Neuronal stem cell (in vitro differentiated cells): Measurements from ENCODE around the gene PLEKHA7.

ENCODE experiments used
- DNase-seq: peaks from one replicate; pipeline ENCODE4 v3.0.0-alpha.2; 2013; ENCODE audit warnings: low spot score
- H2AFZ ChIP-seq: one replicate; pipeline ENCODE4 v1.6.1; 2013; ENCODE audit warnings: mild to moderate bottlenecking, low read length, inconsistent platforms
- H2AK5ac ChIP-seq: 2 replicates; pipeline ENCODE4 v1.6.1; 2013; ENCODE audit warnings: low read depth, mild to moderate bottlenecking, inconsistent platforms, low read length, moderate library complexity, mixed read lengths
- H2BK120ac ChIP-seq: 2 replicates; pipeline ENCODE4 v1.6.1; 2013; ENCODE audit warnings: low read depth, mild to moderate bottlenecking, inconsistent platforms, low read length, moderate library complexity, mixed read lengths
- H2BK12ac ChIP-seq: one replicate; pipeline ENCODE4 v1.6.1; 2013; ENCODE audit warnings: low read length, inconsistent platforms
- H2BK15ac ChIP-seq: 2 replicates; pipeline ENCODE4 v1.6.1; 2013; ENCODE audit warnings: mild to moderate bottlenecking, low read length, inconsistent platforms, mixed read lengths
- H2BK5ac ChIP-seq: one replicate; pipeline ENCODE4 v1.6.1; 2013; ENCODE audit warnings: inconsistent platforms, mild to moderate bottlenecking, low read length, moderate library complexity
- H3K14ac ChIP-seq: one replicate; pipeline ENCODE4 v1.6.1; 2013; ENCODE audit warnings: low read length, inconsistent platforms
- H3K18ac ChIP-seq: 2 replicates; pipeline ENCODE4 v1.6.1; 2013; ENCODE audit warnings: low read length, inconsistent platforms
- H3K23ac ChIP-seq: 2 replicates; pipeline ENCODE4 v1.6.1; 2013; ENCODE audit warnings: low read depth, mild to moderate bottlenecking, mixed read lengths, low read length, inconsistent platforms; ENCODE audit not compliant: poor library complexity
- H3K27ac ChIP-seq: replicated peaks from 3 replicates; pipeline ENCODE4 v1.5.1; 2013; ENCODE audit warnings: low read length, inconsistent platforms
- H3K27me3 ChIP-seq, 3 experiments: 2 replicates each; pipeline ENCODE4 v1.6.1; 2013; ENCODE audit warnings: low read length in 3 of 3, mild to moderate bottlenecking in 2 of 3, inconsistent platforms in 1 of 3, low read depth in 1 of 3, mixed read lengths in 1 of 3, moderate library complexity in 1 of 3; ENCODE audit not compliant: control insufficient read depth in 3 of 3, insufficient read depth in 3 of 3
- H3K36me3 ChIP-seq, 2 donors: replicated peaks in 1 of 2; 2 replicates each; pipeline ENCODE4 v1.6.1; 2013; ENCODE audit warnings: low read length in 2 of 2; ENCODE audit not compliant: control insufficient read depth in 2 of 2, insufficient read depth in 2 of 2
- H3K4ac ChIP-seq: 2 replicates; pipeline ENCODE4 v1.6.1; 2013; ENCODE audit warnings: inconsistent platforms, mild to moderate bottlenecking, low read length, moderate library complexity
- H3K4me1 ChIP-seq, 2 donors: 1 replicate in 1 of 2; 2 replicates in 1 of 2; pipeline ENCODE4 v1.6.1; 2013; ENCODE audit warnings: low read length in 2 of 2, low read depth in 1 of 2; ENCODE audit not compliant: control insufficient read depth in 2 of 2, insufficient read depth in 1 of 2
- H3K4me2 ChIP-seq: one replicate; pipeline ENCODE4 v1.6.1; 2013; ENCODE audit warnings: mild to moderate bottlenecking, low read length, inconsistent platforms; ENCODE audit not compliant: insufficient read depth, poor library complexity, severe bottlenecking
- H3K4me3 ChIP-seq, 2 donors: 2 replicates each; pipeline ENCODE4 v1.5.1; 2013; ENCODE audit warnings: low read length in 2 of 2, mild to moderate bottlenecking in 2 of 2, inconsistent platforms in 1 of 2, moderate library complexity in 1 of 2
- H3K79me1 ChIP-seq: one replicate; pipeline ENCODE4 v1.6.1; 2013; ENCODE audit warnings: low read depth, mild to moderate bottlenecking, inconsistent platforms, low read length, moderate library complexity
- H3K9ac ChIP-seq: one replicate; pipeline ENCODE4 v1.6.1; 2013; ENCODE audit warnings: mild to moderate bottlenecking, low read depth, low read length, inconsistent platforms; ENCODE audit not compliant: poor library complexity
- H3K9me3 ChIP-seq, 2 donors: replicated peaks in 1 of 2; 2 replicates each; pipeline versions ENCODE3 to v1.6.1; 2013; ENCODE audit warnings: low read length in 2 of 2, mild to moderate bottlenecking in 2 of 2, inconsistent platforms in 1 of 2, low read depth in 1 of 2, mixed read lengths in 1 of 2, moderate library complexity in 1 of 2; ENCODE audit not compliant: control insufficient read depth in 2 of 2, insufficient read depth in 1 of 2
- H4K8ac ChIP-seq: one replicate; pipeline ENCODE4 v1.6.1; 2013; ENCODE audit warnings: low read depth, mild to moderate bottlenecking, inconsistent platforms, low read length, moderate library complexity
- H4K91ac ChIP-seq: one replicate; pipeline ENCODE4 v1.6.1; 2013; ENCODE audit warnings: low read length, low read depth, mild to moderate bottlenecking, inconsistent platforms; ENCODE audit not compliant: poor library complexity
- WGBS, 2 donors: extraction: QIAGEN DNeasy Blood & Tissue Kit; methylation state at CpG; one replicate each; pipeline ENCODE4 v1.1.7; 2013; ENCODE audit warnings: missing lambda C conversion rate in 2 of 2, mixed read lengths in 1 of 2; ENCODE audit not compliant: insufficient read length in 2 of 2, insufficient replicate concordance in 1 of 2; ENCODE audit errors: extremely low coverage in 2 of 2; 5-methylcytosine and 5-hydroxymethylcytosine counted together

Gene PLEKHA7

GRCh38 chr11:16799890-16800289, 214.3 kb downstream of the PLEKHA7 start:
- Histone ChIP-seq H3K23ac (no peak overlapping the region), H2BK15ac (no peak overlapping the region), H3K18ac (no peak overlapping the region), H3K9ac (no peak overlapping the region), H2BK120ac (no peak overlapping the region), H3K14ac (no peak overlapping the region), H4K8ac (no peak overlapping the region), H3K79me1 (no peaks in the 10 kb centered on the region), H4K91ac (no peak overlapping the region), H3K27me3 (no peaks in the 10 kb centered on the region), H2BK5ac (no peak overlapping the region), H2BK12ac (no peak overlapping the region), H3K4ac (no peak overlapping the region), H2AFZ (no peak overlapping the region), H3K36me3 (peaks cover 8 to 31% of the 10 kb centered on the region in 2 donors), H3K4me3 (no peak overlapping the region), H3K27ac (no peak overlapping the region), H2AK5ac (no peak overlapping the region), H3K4me2 (no peak overlapping the region), H3K9me3 (no peaks in the 10 kb centered on the region), H3K4me1 (peaks cover 0 to 11% of the 10 kb centered on the region in 2 donors)
- DNase-seq, result no peak

- Histone ChIP-seq H2AFZ (no peak overlapping the region), H3K4me2 (no peak overlapping the region), H3K4me1 (peaks cover 0 to 14% of the 10 kb centered on the region in 2 donors), H2BK5ac (no peak overlapping the region), H3K9me3 (no peaks in the 10 kb centered on the region), H3K14ac (no peak overlapping the region), H3K27me3 (no peaks in the 10 kb centered on the region), H4K8ac (no peak overlapping the region), H3K4ac (no peak overlapping the region), H3K4me3 (no peak overlapping the region), H3K23ac (no peak overlapping the region), H4K91ac (no peak overlapping the region), H2BK12ac (no peak overlapping the region), H3K18ac (no peak overlapping the region), H2BK120ac (no peak overlapping the region), H2AK5ac (no peak overlapping the region), H3K36me3 (peaks cover 8 to 34% of the 10 kb centered on the region in 2 donors), H3K27ac (no peak overlapping the region), H3K9ac (no peak overlapping the region), H3K79me1 (no peaks in the 10 kb centered on the region), H2BK15ac (no peak overlapping the region)
- DNase-seq, result no peak
- WGBS, 2 donors, result no CpG with 5 or more reads among the region's 1 CpG
Observed at GRCh38 chr11:16799221-16799620, 215.0 kb downstream of the PLEKHA7 start.

GRCh38 chr11:16797776-16798175, 216.4 kb downstream of the PLEKHA7 start:
- Histone ChIP-seq H3K18ac (no peak overlapping the region), H4K91ac (no peak overlapping the region), H3K36me3 (peaks cover 7 to 36% of the 10 kb centered on the region in 2 donors), H2BK5ac (no peak overlapping the region), H3K9me3 (no peaks in the 10 kb centered on the region), H2AK5ac (no peak overlapping the region), H2AFZ (no peak overlapping the region), H3K27ac (no peak overlapping the region), H3K4me1 (peaks cover 0 to 14% of the 10 kb centered on the region in 2 donors), H3K23ac (no peak overlapping the region), H3K79me1 (no peaks in the 10 kb centered on the region), H3K9ac (no peak overlapping the region), H3K4me3 (no peak overlapping the region), H3K14ac (no peak overlapping the region), H3K27me3 (no peaks in the 10 kb centered on the region), H3K4me2 (no peak overlapping the region), H2BK12ac (no peak overlapping the region), H3K4ac (no peak overlapping the region), H4K8ac (no peak overlapping the region), H2BK120ac (no peak overlapping the region), H2BK15ac (no peak overlapping the region)
- no CpG with 5 or more reads among the region's 3 CpGs for WGBS, 2 donors
- no peak for DNase-seq

DNA sequence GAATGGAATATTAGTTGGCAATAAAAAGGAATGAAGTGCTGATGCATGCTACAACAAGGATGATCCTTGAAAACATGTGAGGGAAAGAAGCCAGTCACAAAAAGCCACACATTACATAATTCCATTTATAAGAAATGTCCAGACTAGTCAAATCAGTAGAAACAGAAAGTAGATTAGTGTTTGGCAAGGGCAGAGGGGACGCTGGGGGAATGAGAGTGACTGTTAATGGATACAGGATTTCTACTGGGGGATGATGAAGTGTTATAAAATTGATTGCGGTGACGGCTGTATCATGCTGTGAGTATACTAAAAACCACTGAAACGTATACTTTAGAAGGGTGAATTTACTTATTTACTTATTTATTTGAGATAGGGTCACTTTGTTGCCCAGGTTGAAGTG, 217.9 kb downstream of the PLEKHA7 start:
- WGBS, 2 donors, result no CpG with 5 or more reads among the region's 4 CpGs
- H2AFZ ChIP-seq, result no peak overlapping the region
- H2BK5ac ChIP-seq, result no peak overlapping the region
- DNase-seq, result no peak
- H3K9me3 ChIP-seq, result no peaks in the 10 kb centered on the region
- H3K4me3 ChIP-seq, result no peak overlapping the region
- peaks cover 3 to 30% of the 10 kb centered on the region in 2 donors for H3K36me3 ChIP-seq
- no peak overlapping the region for H2BK15ac ChIP-seq
- no peaks in the 10 kb centered on the region for H3K27me3 ChIP-seq
- H3K4me1 ChIP-seq, result peaks cover 7 to 18% of the 10 kb centered on the region in 2 donors
- no peaks in the 10 kb centered on the region for H3K79me1 ChIP-seq
- H3K4ac ChIP-seq, result no peak overlapping the region
- no peak overlapping the region for H2AK5ac ChIP-seq
- no peak overlapping the region for H3K27ac ChIP-seq
- no peak overlapping the region for H3K23ac ChIP-seq
- H4K91ac ChIP-seq, result no peak overlapping the region
- H3K14ac ChIP-seq, result no peak overlapping the region
- H3K4me2 ChIP-seq, result no peak overlapping the region
- no peak overlapping the region for H2BK120ac ChIP-seq
- H2BK12ac ChIP-seq, result no peak overlapping the region
- H3K9ac ChIP-seq, result no peak overlapping the region
- no peak overlapping the region for H4K8ac ChIP-seq
- H3K18ac ChIP-seq, result no peak overlapping the region
